ENCODE measurements around the gene EPS15.

The EPS15 gene

GRCh38 chr1:51305371-51305823 lies 213.7 kb downstream of the EPS15 start:
- H3K27me3 ChIP-seq (ENCODE audit: insufficient read depth, low read length, poor library complexity, severe bottlenecking): no peaks in the 10 kb centered on the region
- H3K9me3 ChIP-seq (ENCODE audit: insufficient read depth, low read depth, low read length): no peaks in the 10 kb centered on the region
- H3K36me3 ChIP-seq (ENCODE audit: insufficient read depth, low read length): no peaks in the 10 kb centered on the region
- H3K9me2 ChIP-seq (replicated peaks; ENCODE audit: low read depth, low read length): no peaks in the 10 kb centered on the region
- no peak overlapping the region for H3K9ac ChIP-seq (ENCODE audit: low read depth, low read length, poor library complexity, severe bottlenecking)
- no peaks in the 10 kb centered on the region for H3F3A ChIP-seq (ENCODE audit: low read depth)
- no peaks in the 10 kb centered on the region for H4K20me1 ChIP-seq (ENCODE audit: insufficient read depth, low read length, poor library complexity, severe bottlenecking)
- H3K4me1 ChIP-seq (ENCODE audit: insufficient read depth, low read length, poor library complexity, severe bottlenecking): peaks cover 5% of the 10 kb centered on the region
- H3K79me2 ChIP-seq (ENCODE audit: insufficient read depth, low read length): no peaks in the 10 kb centered on the region
- no peak overlapping the region for H2AFZ ChIP-seq (ENCODE audit: low read length)
- TF ChIP-seq CTCF (conservative IDR thresholded peaks at IDR 0.05; ENCODE audit: low read length) (no peak), EZH2phosphoT487 (IDR thresholded peaks at IDR 0.05; ENCODE audit: borderline replicate concordance) (no peak)
- H3K4me2 ChIP-seq (ENCODE audit: low read depth, low read length, poor library complexity, severe bottlenecking): no peak overlapping the region
- H3K4me3 ChIP-seq (ENCODE audit: low read length, poor library complexity, severe bottlenecking): no peak overlapping the region

DNA sequence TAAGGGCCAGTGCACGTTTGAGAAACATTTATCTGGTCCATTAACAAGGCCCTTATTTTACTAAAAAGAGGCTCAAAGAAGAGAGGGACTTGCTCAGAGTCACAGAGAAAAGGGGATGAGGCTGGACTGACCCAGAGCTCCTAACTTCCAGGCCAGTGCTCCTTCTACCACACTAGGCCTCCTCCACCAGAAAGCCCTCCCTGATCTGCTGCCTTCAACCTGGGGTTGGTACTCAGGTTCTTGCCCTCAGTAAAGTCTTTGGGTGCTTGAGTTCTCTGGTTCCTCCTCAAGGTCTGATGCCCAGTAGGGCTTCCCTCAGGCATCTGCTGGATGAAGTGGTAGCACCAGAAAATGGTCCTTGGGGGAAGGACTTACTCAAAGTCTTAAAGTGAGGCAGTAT lies 214.7 kb downstream of the EPS15 start:
- Histone ChIP-seq H3K4me3 (ENCODE audit: low read length, poor library complexity, severe bottlenecking) (no peak overlapping the region), H3K9ac (ENCODE audit: low read depth, low read length, poor library complexity, severe bottlenecking) (no peak overlapping the region), H4K20me1 (ENCODE audit: insufficient read depth, low read length, poor library complexity, severe bottlenecking) (no peaks in the 10 kb centered on the region), H2AFZ (ENCODE audit: low read length) (no peak overlapping the region), H3K9me2 (replicated peaks; ENCODE audit: low read depth, low read length) (no peaks in the 10 kb centered on the region), H3K9me3 (ENCODE audit: insufficient read depth, low read depth, low read length) (no peaks in the 10 kb centered on the region), H3K4me1 (ENCODE audit: insufficient read depth, low read length, poor library complexity, severe bottlenecking) (peaks cover 5% of the 10 kb centered on the region), H3F3A (ENCODE audit: low read depth) (no peaks in the 10 kb centered on the region), H3K27me3 (ENCODE audit: insufficient read depth, low read length, poor library complexity, severe bottlenecking) (no peaks in the 10 kb centered on the region), H3K79me2 (ENCODE audit: insufficient read depth, low read length) (no peaks in the 10 kb centered on the region), H3K36me3 (ENCODE audit: insufficient read depth, low read length) (no peaks in the 10 kb centered on the region), H3K4me2 (ENCODE audit: low read depth, low read length, poor library complexity, severe bottlenecking) (no peak overlapping the region)
- no peak for TF ChIP-seq CTCF (conservative IDR thresholded peaks at IDR 0.05; ENCODE audit: low read length)
- TF ChIP-seq EZH2phosphoT487 (IDR thresholded peaks at IDR 0.05; ENCODE audit: borderline replicate concordance): no peak

All from Loucy (cell line).